Thymus (tissue), 11 donors: ENCODE data around the gene KIF15. TPM values are rescaled to one million over a fixed set of nuclear protein-coding genes. Genes with fewer than 3 reads are reported as not detected.
A peak's percentile ranks its signal among the peaks of the same experiment; 100 is the strongest.

ENCODE experiments used
- DNase-seq, 9 donors: peaks; one replicate each; pipeline ENCODE4 v3.0.0-alpha.2; 2013; ENCODE audit warnings: low spot score in 9 of 9, low read depth in 6 of 9, missing footprints in 1 of 9
- H3K27ac ChIP-seq, 2 donors: one replicate each; pipeline ENCODE4 v1.5.1; 2013; ENCODE audit warnings: control low read depth in 1 of 2, low read depth in 1 of 2, low read length in 1 of 2, mild to moderate bottlenecking in 1 of 2, moderate library complexity in 1 of 2
- H3K27me3 ChIP-seq, 2 donors: one replicate each; pipeline ENCODE4 v1.5.1; 2013; ENCODE audit warnings: low read length in 1 of 2; ENCODE audit not compliant: control insufficient read depth in 2 of 2, insufficient read depth in 1 of 2
- H3K36me3 ChIP-seq, 2 donors: one replicate each; pipeline ENCODE4 v1.5.1; 2013; ENCODE audit warnings: low read length in 1 of 2, mild to moderate bottlenecking in 1 of 2, moderate library complexity in 1 of 2; ENCODE audit not compliant: control insufficient read depth in 2 of 2, insufficient read depth in 2 of 2
- H3K4me1 ChIP-seq, 2 donors: one replicate each; pipeline ENCODE4 v1.5.1; 2013; ENCODE audit warnings: low read length in 2 of 2; ENCODE audit not compliant: control insufficient read depth in 2 of 2, insufficient read depth in 2 of 2
- H3K4me3 ChIP-seq, 2 donors: one replicate each; pipeline ENCODE4 v1.5.1; 2013; ENCODE audit warnings: low read length in 2 of 2, control low read depth in 1 of 2, mild to moderate bottlenecking in 1 of 2
- H3K9me3 ChIP-seq, 2 donors: one replicate each; pipeline ENCODE4 v1.5.1; 2013; ENCODE audit warnings: low read length in 1 of 2, mild to moderate bottlenecking in 1 of 2; ENCODE audit not compliant: control insufficient read depth in 2 of 2, insufficient read depth in 1 of 2
- WGBS: extraction: QIAGEN DNeasy Blood & Tissue Kit; methylation state at CpG from one replicate; pipeline ENCODE4 v1.1.7; 2013; 5-methylcytosine and 5-hydroxymethylcytosine counted together
- polyA plus RNA-seq: library from polyadenylated mRNA; stranded (reverse); fragments of 200-250 nt; gene quantifications from one replicate; pipeline ENCODE4 v1.2.3, GENCODE V29; 2013
- total RNA-seq: library from RNA; stranded (reverse); fragments of 120-200 nt; gene quantifications from one replicate; pipeline ENCODE4 v1.2.4, GENCODE V29; 2013
- donor health status: healthy.

The KIF15 gene
- total and polyA plus RNA-seq, 2 donors, result 3.6 to 43.4 TPM

DNA sequence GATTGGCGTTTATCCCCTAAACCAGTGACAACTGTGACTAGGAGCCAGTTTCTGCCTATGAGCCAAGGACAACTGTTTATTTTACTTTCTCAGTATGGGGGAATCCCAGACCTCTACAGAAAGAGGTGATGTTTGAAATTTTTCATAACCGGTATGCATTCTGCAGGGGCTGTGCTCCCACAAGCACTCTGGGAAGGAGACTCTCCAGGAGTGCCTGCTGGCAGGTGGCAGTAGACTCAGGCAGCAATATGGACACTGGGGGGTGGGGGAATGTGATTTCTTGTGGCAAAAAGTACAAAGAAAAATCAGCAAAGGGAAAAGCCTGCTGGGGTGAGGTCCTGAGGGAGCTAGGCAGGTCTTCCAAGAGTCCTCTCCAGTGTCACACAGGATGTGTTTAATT lies 118.7 kb downstream of the KIF15 start:
- H3K36me3 ChIP-seq, result no peaks in the 10 kb centered on the region
- no peak overlapping the region for H3K27ac ChIP-seq
- peaks cover 0 to 5% of the 10 kb centered on the region in 2 donors for H3K9me3 ChIP-seq
- DNase-seq, result no peak
- 87% methylated on average over 2 of the region's 2 CpGs for WGBS
- no peaks in the 10 kb centered on the region for H3K27me3 ChIP-seq
- H3K4me3 ChIP-seq, result no peak overlapping the region
- H3K4me1 ChIP-seq, result no peaks in the 10 kb centered on the region

DNA sequence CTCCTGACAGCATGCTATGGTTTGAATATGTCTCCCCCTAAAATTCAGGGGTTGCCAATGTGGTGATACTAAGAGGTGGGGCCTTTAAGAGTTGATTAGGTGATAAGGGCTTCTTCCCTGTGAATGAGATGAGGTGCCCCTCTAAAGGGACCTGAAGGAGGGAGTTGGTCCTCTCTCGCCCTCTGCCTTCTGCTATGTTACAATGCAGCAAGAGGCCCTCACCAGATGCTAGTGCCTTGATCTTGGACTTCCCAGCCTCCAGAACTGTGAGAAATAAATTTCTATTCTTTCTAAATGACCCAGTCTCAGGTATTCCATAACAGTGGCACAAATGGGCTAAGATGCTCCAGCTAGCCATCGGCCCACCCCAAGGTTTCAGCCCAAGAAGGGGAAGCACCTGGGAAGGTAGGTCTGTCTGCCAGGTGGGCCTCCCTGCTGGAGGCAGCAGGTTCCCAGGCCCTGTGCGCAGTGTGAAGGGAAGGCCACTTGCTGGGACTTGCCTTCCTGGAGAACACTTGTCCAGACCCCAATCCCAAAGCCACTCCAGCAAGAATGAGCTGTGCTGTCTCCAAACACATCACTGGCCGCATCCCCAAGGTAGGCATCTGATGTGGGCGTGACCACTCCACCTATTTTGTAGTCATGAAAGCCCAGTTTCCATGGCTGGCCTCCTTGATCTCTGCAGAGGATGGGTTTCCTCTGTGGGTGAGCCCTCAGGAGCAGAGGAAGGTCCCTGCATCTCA lies 121.8 kb downstream of the KIF15 start:
- Histone ChIP-seq H3K4me1 (no peaks in the 10 kb centered on the region), H3K9me3 (peaks cover 0 to 5% of the 10 kb centered on the region in 2 donors), H3K27ac (peak overlapping the region in 1 of 2 donors; percentile 71), H3K27me3 (no peaks in the 10 kb centered on the region), H3K4me3 (no peak overlapping the region), H3K36me3 (no peaks in the 10 kb centered on the region)
- DNase-seq, result no peak
- 97% methylated on average over 5 of the region's 5 CpGs for WGBS

DNA sequence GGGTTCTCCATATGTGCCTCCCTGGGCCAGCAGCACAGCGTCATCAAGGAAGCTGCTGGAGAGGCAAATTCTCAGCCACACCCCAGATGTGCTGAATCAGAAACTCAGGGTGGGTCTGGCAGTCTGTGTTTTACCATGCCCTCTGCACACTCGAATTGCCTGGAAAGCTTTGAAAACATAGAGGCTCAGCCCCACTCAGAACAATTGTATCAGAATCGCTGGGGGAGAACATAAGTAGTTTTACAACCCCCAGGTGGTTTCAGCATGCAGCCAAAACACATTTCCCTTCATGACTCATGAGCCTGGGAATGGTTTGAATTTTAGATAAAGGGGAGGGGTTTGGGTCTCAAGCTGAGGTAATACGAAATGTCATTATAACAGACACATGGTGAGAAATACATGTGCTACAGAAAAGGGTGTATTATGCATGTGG lies 122.4 kb downstream of the KIF15 start:
- peaks cover 0 to 5% of the 10 kb centered on the region in 2 donors for H3K9me3 ChIP-seq
- peak overlapping the region in 1 of 2 donors; percentile 71 for H3K27ac ChIP-seq
- H3K27me3 ChIP-seq, result no peaks in the 10 kb centered on the region
- no peak for DNase-seq
- no peak overlapping the region for H3K4me3 ChIP-seq
- no peaks in the 10 kb centered on the region for H3K4me1 ChIP-seq
- 82% methylated on average over 4 of the region's 4 CpGs for WGBS
- H3K36me3 ChIP-seq, result no peaks in the 10 kb centered on the region

DNA sequence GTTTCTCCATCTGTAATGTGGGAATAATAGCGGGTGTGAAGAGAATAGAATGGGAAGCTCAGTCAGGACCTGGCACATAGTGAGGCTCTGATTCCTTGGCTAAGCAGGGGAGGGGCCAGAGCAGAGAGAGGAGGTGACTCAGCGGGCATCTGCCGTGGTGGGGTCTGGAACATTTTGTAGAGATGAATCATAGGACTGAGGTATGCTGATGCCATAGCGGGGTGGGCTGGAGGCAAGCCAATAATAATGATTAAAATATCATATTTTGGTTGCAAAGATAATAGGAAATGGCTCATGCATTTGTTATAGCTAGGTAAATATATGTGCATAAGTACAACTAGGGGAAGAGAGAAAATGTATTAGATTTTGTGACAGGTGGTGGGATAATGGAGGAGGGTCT lies 124.0 kb downstream of the KIF15 start:
- Histone ChIP-seq H3K36me3 (no peaks in the 10 kb centered on the region), H3K27ac (no peak overlapping the region), H3K27me3 (no peaks in the 10 kb centered on the region), H3K9me3 (peaks cover 0 to 5% of the 10 kb centered on the region in 2 donors), H3K4me1 (no peaks in the 10 kb centered on the region), H3K4me3 (no peak overlapping the region)
- DNase-seq, result no peak
- 87% methylated on average over 4 of the region's 4 CpGs for WGBS

DNA sequence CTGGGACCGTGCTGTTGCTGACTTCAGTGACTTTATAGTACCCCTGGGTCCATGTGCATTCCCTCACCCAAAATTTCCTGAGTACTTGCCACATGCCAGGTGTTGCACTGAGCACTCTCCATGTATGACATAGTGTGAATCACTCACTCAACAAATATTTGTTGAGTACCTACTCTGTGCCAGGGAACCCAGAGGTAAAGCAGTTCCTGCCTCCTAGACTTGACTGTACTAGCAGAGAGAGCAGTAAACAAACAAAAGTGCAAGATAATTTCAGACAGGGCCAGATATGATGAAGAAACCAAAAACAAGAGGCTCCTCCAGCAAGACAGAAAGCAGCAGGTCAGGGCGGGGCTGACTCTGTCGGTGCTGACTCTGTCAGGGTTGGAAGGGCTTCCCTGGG lies 125.0 kb downstream of the KIF15 start:
- no peak overlapping the region for H3K4me3 ChIP-seq
- H3K4me1 ChIP-seq, result no peaks in the 10 kb centered on the region
- H3K9me3 ChIP-seq, result peaks cover 0 to 5% of the 10 kb centered on the region in 2 donors
- H3K36me3 ChIP-seq, result no peaks in the 10 kb centered on the region
- no peak for DNase-seq
- no peak overlapping the region for H3K27ac ChIP-seq
- WGBS, result 86% methylated on average over 3 of the region's 3 CpGs
- no peaks in the 10 kb centered on the region for H3K27me3 ChIP-seq

DNA sequence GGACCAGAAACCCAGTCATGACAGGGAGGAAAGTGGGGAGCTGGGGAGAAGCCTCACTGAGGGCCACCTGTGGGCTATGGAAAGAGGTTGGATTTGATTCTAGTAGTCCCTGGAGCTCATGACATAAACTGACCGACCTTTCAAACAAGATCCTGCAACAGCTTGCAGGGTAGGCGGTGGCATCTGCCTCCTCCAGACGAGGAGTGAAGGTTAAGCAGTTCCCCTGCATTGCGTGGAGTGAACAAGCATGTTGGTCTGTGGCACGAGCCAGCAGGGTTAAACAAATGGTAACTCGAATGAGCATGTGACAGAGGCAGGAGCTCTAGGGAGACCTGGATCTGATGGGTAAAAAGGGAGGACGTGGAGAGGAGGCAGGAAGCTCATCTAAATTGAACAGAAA lies 125.5 kb downstream of the KIF15 start:
- no peaks in the 10 kb centered on the region for H3K27me3 ChIP-seq
- peaks cover 0 to 5% of the 10 kb centered on the region in 2 donors for H3K9me3 ChIP-seq
- H3K36me3 ChIP-seq, result no peaks in the 10 kb centered on the region
- no peak overlapping the region for H3K4me3 ChIP-seq
- WGBS, result 93% methylated on average over 7 of the region's 7 CpGs
- no peak for DNase-seq
- H3K27ac ChIP-seq, result no peak overlapping the region
- H3K4me1 ChIP-seq, result no peaks in the 10 kb centered on the region

DNA sequence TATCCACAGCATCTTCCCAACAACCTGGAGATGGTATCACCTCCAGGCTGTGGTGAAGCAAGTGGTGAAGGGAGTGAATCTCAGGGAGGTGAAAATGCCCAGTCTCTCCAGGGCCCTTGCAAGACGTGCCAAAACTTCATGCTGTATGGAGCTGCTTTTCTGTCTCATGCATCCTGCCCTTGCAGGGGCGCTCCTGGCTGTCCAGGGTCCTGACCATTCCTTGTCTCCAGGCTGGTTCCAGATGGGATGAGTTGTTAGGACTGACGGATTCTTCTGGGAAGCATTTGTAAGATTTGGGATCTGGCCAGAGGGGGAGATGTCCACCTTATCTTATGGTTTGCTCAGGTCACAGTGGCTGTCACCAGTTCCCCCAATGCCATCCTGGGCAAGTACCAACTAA lies 128.7 kb downstream of the KIF15 start:
- Histone ChIP-seq H3K27ac (no peak overlapping the region), H3K36me3 (no peaks in the 10 kb centered on the region), H3K4me3 (no peak overlapping the region), H3K4me1 (no peaks in the 10 kb centered on the region), H3K9me3 (no peaks in the 10 kb centered on the region), H3K27me3 (no peaks in the 10 kb centered on the region)
- no peak for DNase-seq
- WGBS, result 96% methylated on average over 3 of the region's 3 CpGs

DNA sequence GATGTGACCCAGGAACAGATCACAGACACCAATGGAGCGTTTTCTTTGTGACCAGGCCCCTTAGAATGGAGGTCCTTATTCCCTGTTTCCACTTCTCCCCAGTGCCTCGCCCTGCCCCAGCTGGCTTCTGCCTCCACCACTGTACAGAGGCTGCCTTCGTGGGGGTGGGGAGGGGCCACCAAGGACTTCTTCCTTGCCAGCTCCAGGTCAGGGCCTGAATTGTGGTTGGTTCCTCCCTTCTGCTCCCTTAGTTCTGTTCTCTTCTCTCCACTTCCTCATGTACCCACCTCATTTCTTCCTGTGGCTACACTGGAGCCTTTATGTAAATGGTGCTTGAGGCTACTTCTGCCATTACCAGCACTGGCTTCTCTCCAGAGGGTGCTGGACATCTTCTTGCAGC lies 129.3 kb downstream of the KIF15 start:
- H3K4me1 ChIP-seq, result no peaks in the 10 kb centered on the region
- no peak for DNase-seq
- no peak overlapping the region for H3K27ac ChIP-seq
- no peaks in the 10 kb centered on the region for H3K9me3 ChIP-seq
- H3K4me3 ChIP-seq, result no peak overlapping the region
- H3K27me3 ChIP-seq, result no peaks in the 10 kb centered on the region
- 74% methylated on average over 3 of the region's 3 CpGs for WGBS
- no peaks in the 10 kb centered on the region for H3K36me3 ChIP-seq

DNA sequence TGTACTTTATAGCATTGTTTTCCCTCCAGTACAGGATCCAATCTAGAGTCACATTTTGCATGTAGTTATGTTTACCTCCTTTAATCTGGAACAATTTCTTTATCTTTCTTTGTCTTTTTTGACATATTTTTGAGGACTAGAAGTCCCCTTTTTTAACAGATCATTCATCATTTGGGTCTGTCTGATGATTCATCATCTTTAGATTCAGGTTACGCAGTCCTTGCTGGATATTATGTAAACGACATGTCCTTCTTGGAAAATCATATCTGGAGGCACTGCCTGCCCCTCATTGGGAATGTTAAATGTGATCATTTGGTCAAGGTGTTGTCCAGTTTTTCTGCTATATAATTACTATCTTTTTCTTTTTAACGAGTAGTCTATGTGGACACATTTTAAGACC lies 131.1 kb downstream of the KIF15 start:
- DNase-seq, result no peak
- 81% methylated on average over 3 of the region's 3 CpGs for WGBS
- Histone ChIP-seq H3K9me3 (no peaks in the 10 kb centered on the region), H3K27me3 (no peaks in the 10 kb centered on the region), H3K36me3 (no peaks in the 10 kb centered on the region), H3K27ac (no peak overlapping the region), H3K4me1 (no peaks in the 10 kb centered on the region), H3K4me3 (no peak overlapping the region)
